NT2/D1 (cell line): ENCODE results near the gene ALG9.
"Not testable (repeated sequence)": the region's sequence is repeated elsewhere in the genome, so short reads cannot be mapped to it uniquely, and the experiment has no call there.

ENCODE experiments used
- DNase-seq: peaks from one replicate; pipeline ENCODE4 v3.0.0-alpha.2; 2011; ENCODE audit warnings: low read depth, low spot score
- H3K27me3 ChIP-seq: 2 replicates; pipeline ENCODE4 v1.6.0; 2011; ENCODE audit warnings: mild to moderate bottlenecking; ENCODE audit not compliant: insufficient read length, insufficient read depth
- H3K36me3 ChIP-seq: 2 replicates; pipeline ENCODE4 v1.6.1; 2011; ENCODE audit warnings: mild to moderate bottlenecking, low read length, mixed read lengths; ENCODE audit not compliant: insufficient read depth, insufficient read length
- H3K4me1 ChIP-seq: 2 replicates; pipeline ENCODE4 v1.5.1; 2011; ENCODE audit not compliant: insufficient read depth, insufficient read length
- H3K4me3 ChIP-seq: 2 replicates; pipeline ENCODE4 v1.5.1; 2011; ENCODE audit warnings: low read depth; ENCODE audit not compliant: insufficient read length
- H3K9ac ChIP-seq: 2 replicates; pipeline ENCODE4 v1.6.0; 2011; ENCODE audit warnings: low read depth; ENCODE audit not compliant: insufficient read length
- H3K9me3 ChIP-seq: 2 replicates; pipeline ENCODE4 v1.5.1; 2011; ENCODE audit warnings: mild to moderate bottlenecking, low read length; ENCODE audit not compliant: insufficient read depth
- SUZ12 ChIP-seq: IDR thresholded peaks from 2 replicates; pipeline ENCODE4 v1.6.1; 2011; ENCODE audit not compliant: insufficient read length, insufficient read depth; ENCODE audit errors: extremely low read depth
- YY1 ChIP-seq: IDR thresholded peaks from 2 replicates; pipeline ENCODE4 v1.6.1; 2011; ENCODE audit not compliant: insufficient read length, insufficient read depth
- ZNF274 ChIP-seq: IDR thresholded peaks from 2 replicates; pipeline ENCODE4 v1.6.1; 2011; ENCODE audit warnings: mild to moderate bottlenecking, low read depth, low read length

Gene ALG9

DNA sequence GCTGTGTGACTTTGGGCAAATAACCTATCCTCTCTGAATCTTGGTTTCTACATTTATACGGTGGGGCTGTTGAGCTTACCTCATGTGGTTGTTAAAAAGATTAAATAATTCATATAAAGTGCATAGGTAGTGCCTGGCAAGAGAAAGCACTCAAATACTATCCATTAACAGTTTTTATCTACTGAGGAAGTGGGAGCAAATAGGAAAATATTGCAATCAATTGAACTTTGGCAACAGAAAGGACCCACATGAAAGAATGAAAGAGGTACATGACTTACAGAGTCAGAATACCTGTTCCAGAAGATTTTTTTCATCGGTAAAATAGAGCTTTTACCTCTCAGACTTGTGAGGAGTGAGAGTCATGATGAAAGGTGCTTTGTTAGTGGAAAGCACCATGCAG is 98.8 kb downstream of the ALG9 start:
- H3K36me3 ChIP-seq: no peaks in the 10 kb centered on the region
- peaks cover 20% of the 10 kb centered on the region for H3K27me3 ChIP-seq
- TF ChIP-seq SUZ12 (no peak), ZNF274 (no peak), YY1 (no peak)
- H3K4me3 ChIP-seq: no peak overlapping the region
- no peaks in the 10 kb centered on the region for H3K9me3 ChIP-seq
- DNase-seq: no peak
- H3K4me1 ChIP-seq: no peaks in the 10 kb centered on the region
- H3K9ac ChIP-seq: no peak overlapping the region

DNA sequence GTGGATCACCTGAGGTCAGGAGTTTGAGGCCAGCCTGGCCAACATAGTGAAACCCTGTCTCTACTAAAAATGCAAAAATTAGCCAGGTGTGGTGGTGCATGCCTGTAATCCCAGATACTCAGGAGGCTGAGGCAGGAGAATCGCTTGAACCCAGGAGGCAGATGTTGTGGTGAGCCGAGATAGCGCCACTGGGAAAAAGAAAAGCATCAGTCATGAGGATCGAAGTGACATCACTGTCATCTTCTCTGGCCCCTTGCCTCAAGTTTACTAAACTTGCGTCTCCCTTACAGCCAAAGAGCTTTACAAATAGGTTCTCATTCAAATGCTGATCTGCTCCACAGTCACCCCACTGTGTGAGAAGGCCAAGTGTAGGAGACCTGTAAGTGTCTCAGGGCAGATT is 100.2 kb downstream of the ALG9 start:
- not testable (repeated sequence) for H3K4me1 ChIP-seq, H3K4me3 ChIP-seq, H3K36me3 ChIP-seq, H3K9ac ChIP-seq, H3K9me3 ChIP-seq
- peaks cover 20% of the 10 kb centered on the region for H3K27me3 ChIP-seq
- DNase-seq: peak; percentile 33

DNA sequence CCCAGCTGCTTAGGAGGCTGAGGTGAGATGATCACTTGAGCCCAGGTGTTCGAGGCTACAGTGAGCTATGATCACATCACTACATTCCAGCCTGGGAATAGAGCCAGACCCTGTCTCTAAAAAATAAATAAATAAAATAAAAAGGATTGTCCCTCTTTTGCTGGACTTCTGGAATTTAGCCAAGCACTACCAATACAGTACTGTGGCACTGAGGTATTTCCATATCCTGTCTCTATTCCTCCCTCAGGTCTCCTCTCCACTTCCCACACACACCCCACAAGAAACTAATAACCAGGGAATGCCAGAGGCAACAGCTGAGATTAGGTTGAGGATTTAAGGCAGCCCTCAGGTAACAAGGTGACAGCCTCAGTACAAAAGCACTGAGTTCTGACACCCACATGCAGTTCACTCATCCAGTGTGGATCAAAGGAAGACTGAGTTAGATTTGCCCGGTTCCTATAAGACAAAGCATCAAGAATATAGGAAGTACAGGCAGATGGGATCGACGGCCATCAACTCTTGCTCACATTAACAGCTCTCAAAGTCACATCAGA is 100.7 kb downstream of the ALG9 start:
- H3K27me3 ChIP-seq: peaks cover 20% of the 10 kb centered on the region
- DNase-seq: no peak
- no peaks in the 10 kb centered on the region for H3K4me1 ChIP-seq
- no peaks in the 10 kb centered on the region for H3K9me3 ChIP-seq
- no peak overlapping the region for H3K9ac ChIP-seq
- no peak for TF ChIP-seq ZNF274
- no peak for TF ChIP-seq SUZ12
- TF ChIP-seq YY1: no peak
- no peaks in the 10 kb centered on the region for H3K36me3 ChIP-seq
- no peak overlapping the region for H3K4me3 ChIP-seq

DNA sequence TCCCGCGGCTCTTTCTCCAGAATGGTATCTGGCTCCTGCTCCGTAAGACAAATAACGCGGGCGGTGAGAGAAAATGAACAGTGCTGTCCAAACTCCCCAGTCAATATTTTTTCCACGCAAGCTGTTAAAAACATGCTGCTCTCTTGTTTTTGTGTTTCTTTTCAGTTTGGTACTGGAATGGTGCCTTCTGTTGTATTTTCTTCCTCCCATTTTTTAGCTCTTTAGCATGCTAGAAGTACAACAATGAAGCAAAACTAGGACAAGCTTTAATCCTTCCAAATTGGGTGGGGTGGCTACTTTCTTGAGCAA is 104.6 kb downstream of the ALG9 start:
- DNase-seq: no peak
- H3K9ac ChIP-seq: peak overlapping the region; percentile 37

DNA sequence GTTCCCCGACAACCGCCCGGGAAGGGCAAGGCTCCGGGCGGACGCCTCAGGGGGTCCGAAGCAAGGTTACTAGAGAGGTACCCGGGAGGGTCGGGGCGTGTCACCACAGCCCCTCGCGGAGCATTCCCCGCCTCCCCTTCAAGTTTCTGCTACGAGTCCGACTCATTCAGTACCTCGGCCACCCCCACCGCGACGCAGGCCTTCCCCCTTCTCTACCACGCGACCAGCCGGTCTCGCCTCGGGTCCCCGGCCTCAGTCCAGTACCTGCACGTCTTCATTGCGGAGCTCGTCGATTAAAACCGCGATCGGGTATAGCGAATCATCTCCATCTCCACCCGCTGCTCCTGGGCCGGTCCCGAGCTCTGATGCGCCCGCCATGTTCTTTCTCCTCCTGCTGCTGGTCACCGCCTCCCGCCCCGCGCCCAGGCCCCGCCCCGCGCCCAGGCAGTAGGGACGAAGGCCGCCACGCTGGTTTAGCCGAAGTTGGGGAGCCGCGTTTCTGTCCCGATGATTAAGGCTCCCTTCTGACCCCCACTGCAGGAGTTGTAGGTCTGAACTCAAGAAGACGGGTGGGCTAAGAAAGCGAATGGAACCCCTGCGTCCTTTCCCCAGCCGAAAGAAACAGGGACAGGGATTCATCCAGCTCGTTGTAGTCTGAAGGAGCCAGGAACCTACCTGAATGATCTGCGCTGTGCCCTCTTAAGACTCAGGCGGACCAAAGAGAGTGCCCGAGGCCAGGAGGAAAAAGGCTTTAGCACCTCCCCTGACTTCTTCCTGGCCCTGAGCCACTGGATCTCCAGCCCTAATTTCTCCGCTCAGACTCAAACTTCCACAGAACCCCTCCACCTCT is 105.2 kb downstream of the ALG9 start, which contains the start of gene PPP2R1B:
TSS of gene PPP2R1B (minus strand) at position 406 of the 850 bp plus-strand sequence. CDS start at position 378, 28 bp downstream.
- Histone ChIP-seq H3K27me3 (peaks cover 5% of the 10 kb centered on the region), H3K9ac (peak within 1 kb of the TSS; percentile 87), H3K9me3 (no peaks in the 10 kb centered on the region), H3K4me3 (peak within 1 kb of the TSS; percentile 90), H3K4me1 (no peaks in the 10 kb centered on the region), H3K36me3 (peaks cover 36% of the 10 kb centered on the region)
- TF ChIP-seq YY1: peak; percentile 57
- TF ChIP-seq ZNF274: no peak
- DNase-seq: peak; percentile 59

More for the DNA sequence above, 104.6 kb downstream of the ALG9 start:
- H3K9me3 ChIP-seq: no peaks in the 10 kb centered on the region
- no peak for TF ChIP-seq SUZ12
- TF ChIP-seq ZNF274: no peak
- no peak for TF ChIP-seq YY1
- H3K4me3 ChIP-seq: peak overlapping the region; percentile 56
- peaks cover 30% of the 10 kb centered on the region for H3K36me3 ChIP-seq
- peaks cover 7% of the 10 kb centered on the region for H3K27me3 ChIP-seq
- H3K4me1 ChIP-seq: no peaks in the 10 kb centered on the region

DNA sequence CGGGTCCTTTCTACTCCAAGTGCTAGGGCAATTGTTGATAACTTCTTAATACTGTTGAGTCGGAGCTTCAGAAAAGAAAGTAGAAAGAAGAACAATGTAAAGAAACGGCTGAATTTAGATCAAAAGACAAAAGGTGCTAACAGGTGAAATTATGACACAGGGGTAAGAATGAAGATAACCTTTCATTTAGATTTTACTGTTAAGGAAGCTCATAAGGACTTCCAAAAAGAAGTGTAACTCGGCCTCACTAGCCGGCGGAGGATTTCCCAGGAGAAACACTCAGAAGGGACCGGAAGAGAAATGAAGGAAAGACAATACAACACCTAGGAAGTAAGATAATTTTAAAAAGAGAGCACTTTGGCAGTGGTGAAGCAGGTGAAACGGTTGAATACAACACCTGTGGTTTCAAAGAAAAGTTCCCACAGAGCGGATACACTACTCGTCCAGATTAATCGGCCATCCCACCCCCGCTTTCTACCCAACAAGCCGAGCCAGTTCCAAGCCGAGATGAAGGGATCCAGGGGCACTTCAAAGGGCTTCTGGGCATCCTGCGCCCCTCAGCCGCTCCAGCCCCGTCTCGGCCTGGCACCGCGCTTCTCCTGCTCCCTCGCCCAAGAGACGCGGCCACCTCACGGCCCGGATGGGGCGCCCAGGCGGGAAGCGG is 105.9 kb downstream of the ALG9 start:
- Histone ChIP-seq H3K9ac (peak overlapping the region; percentile 87), H3K36me3 (peaks cover 43% of the 10 kb centered on the region), H3K9me3 (no peaks in the 10 kb centered on the region), H3K4me3 (peak overlapping the region; percentile 90), H3K27me3 (peaks cover 5% of the 10 kb centered on the region), H3K4me1 (no peaks in the 10 kb centered on the region)
- DNase-seq: no peak
- TF ChIP-seq ZNF274 (no peak), YY1 (no peak), SUZ12 (no peak)

DNA sequence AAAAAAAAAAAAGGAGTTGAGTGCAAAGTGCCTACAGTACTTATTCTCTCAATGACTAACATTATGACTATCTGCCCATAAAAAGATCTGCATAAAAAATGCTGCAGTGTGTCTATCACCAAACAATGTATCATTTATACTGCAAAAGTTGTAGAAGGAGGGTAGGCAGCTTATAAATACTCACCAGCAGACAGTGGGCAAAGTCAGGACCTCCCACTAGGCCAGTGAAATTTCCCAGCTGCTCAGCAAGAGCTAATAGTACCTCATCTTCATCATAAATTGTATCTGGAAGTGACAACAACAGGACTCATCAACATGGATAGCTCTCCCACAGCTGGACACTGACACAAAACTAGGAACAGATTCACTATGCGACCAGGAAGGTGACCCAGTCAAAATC is 106.8 kb downstream of the ALG9 start:
- TF ChIP-seq ZNF274: no peak
- no peak for TF ChIP-seq YY1
- no peak for TF ChIP-seq SUZ12
- peaks cover 51% of the 10 kb centered on the region for H3K36me3 ChIP-seq
- no peak overlapping the region for H3K9ac ChIP-seq
- no peak for DNase-seq
- no peaks in the 10 kb centered on the region for H3K9me3 ChIP-seq
- no peaks in the 10 kb centered on the region for H3K4me1 ChIP-seq
- H3K27me3 ChIP-seq: peaks cover 2% of the 10 kb centered on the region
- H3K4me3 ChIP-seq: no peak overlapping the region
